ENCODE measurements around the gene HAS3. TPM values are rescaled to one million over a fixed set of nuclear protein-coding genes. Genes with fewer than 3 reads are reported as not detected.

HAS3 gene
- total and polyA plus RNA-seq, 2 donors (not counting 3 experiments of a cell fraction or from before 2014, with no cell fraction given): 1.5 to 1.8 TPM

DNA sequence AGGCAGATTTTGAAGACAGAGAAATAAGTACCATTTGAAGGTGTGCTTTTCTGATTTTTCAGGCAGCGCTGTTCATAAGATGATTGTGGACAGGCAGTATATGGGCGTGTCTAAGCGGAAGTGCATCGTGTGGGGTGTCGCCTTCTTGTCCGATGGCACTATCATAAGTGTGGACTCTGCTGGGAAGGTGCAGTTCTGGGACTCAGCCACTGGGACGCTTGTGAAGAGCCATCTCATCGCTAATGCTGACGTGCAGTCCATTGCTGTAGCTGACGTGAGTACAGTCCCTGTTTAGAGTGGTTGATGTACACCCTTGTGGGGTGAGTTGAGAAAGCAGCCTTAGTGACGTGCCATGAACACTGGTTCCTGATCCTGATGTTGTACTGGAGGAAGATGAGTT lies 37.7 kb downstream of the HAS3 start:
- no peak for DNase-seq (ENCODE audit: low read depth, low spot score)
- no TSS peak for BruUV-seq (replicated peaks)
- no peak overlapping the region for H3K4me2 ChIP-seq (ENCODE audit: insufficient read depth, low read length)
- intact Hi-C loops (cut with micrococcal nuclease): no loop called here
- H3K27me3 ChIP-seq (ENCODE audit: control insufficient read depth in 2 of 2, insufficient read depth in 2 of 2, low read length in 2 of 2): no peaks in the 10 kb centered on the region
- H4K20me1 ChIP-seq (replicated peaks; ENCODE audit: control insufficient read depth, extremely low read depth, insufficient read depth, low read length): no peaks in the 10 kb centered on the region
- no peaks in the 10 kb centered on the region for H3K4me1 ChIP-seq (ENCODE audit: control insufficient read depth, extremely low read depth, insufficient read depth, low read length)
- TF ChIP-seq FOS (IDR thresholded peaks at IDR 0.05; ENCODE audit: borderline replicate concordance, insufficient read depth, low read length) (no peak), POLR2A (IDR thresholded peaks at IDR 0.05; ENCODE audit: low read depth, low read length) (no peak), JUN (IDR thresholded peaks at IDR 0.05; ENCODE audit: borderline replicate concordance, insufficient read depth, insufficient read length, low read depth) (no peak), MYC (IDR thresholded peaks at IDR 0.05; ENCODE audit: low read depth, low read length) (no peak), EZH2 (IDR thresholded peaks at IDR 0.05; ENCODE audit: borderline replicate concordance, low read depth, low read length, severe bottlenecking) (no peak), GATA2 (IDR thresholded peaks at IDR 0.05; ENCODE audit: insufficient read depth, insufficient read length, low read depth, low read length) (no peak), POLR2AphosphoS5 (IDR thresholded peaks at IDR 0.05; ENCODE audit: insufficient read depth, low read depth, low read length) (no peak)
- TF ChIP-seq, protein P1, sequence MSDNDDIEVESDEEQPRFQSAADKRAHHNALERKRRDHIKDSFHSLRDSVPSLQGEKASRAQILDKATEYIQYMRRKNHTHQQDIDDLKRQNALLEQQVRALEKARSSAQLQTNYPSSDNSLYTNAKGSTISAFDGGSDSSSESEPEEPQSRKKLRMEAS (IDR thresholded peaks at IDR 0.05; ENCODE audit: insufficient read depth, insufficient read length): no peak
- TF ChIP-seq, protein P2, sequence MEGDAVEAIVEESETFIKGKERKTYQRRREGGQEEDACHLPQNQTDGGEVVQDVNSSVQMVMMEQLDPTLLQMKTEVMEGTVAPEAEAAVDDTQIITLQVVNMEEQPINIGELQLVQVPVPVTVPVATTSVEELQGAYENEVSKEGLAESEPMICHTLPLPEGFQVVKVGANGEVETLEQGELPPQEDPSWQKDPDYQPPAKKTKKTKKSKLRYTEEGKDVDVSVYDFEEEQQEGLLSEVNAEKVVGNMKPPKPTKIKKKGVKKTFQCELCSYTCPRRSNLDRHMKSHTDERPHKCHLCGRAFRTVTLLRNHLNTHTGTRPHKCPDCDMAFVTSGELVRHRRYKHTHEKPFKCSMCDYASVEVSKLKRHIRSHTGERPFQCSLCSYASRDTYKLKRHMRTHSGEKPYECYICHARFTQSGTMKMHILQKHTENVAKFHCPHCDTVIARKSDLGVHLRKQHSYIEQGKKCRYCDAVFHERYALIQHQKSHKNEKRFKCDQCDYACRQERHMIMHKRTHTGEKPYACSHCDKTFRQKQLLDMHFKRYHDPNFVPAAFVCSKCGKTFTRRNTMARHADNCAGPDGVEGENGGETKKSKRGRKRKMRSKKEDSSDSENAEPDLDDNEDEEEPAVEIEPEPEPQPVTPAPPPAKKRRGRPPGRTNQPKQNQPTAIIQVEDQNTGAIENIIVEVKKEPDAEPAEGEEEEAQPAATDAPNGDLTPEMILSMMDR (IDR thresholded peaks at IDR 0.05; ENCODE audit: extremely low read depth in 1 of 2, insufficient read depth in 1 of 2, low read depth in 1 of 2, low read length in 2 of 2): no peak
- no peak overlapping the region for H2AFZ ChIP-seq (ENCODE audit: low read depth, low read length)
- dilution Hi-C loops (cut with MboI; ENCODE audit: extremely low pct_ligation_motif_present, low sequenced_read_pairs): no loop called here
- FAIRE-seq: no peak
- ChIA-PET POLR2A (no interaction called here), CTCF (no interaction called here)
- peaks cover 19 to 25% of the 10 kb centered on the region in 2 experiments for H3K36me3 ChIP-seq (ENCODE audit: control insufficient read depth in 2 of 2, extremely low read depth in 1 of 2, insufficient read depth in 2 of 2, low read length in 2 of 2)
- no peak overlapping the region for H3K27ac ChIP-seq (ENCODE audit: insufficient read depth, low read depth, low read length)
- no peak overlapping the region for H3K9ac ChIP-seq (replicated peaks; ENCODE audit: extremely low read depth, insufficient read depth, low read length)
- H3K4me3 ChIP-seq (replicated peaks in 1 of 3; ENCODE audit: insufficient read depth in 1 of 3, low read depth in 1 of 3, low read length in 3 of 3): no peak overlapping the region
- no peaks in the 10 kb centered on the region for H3K9me3 ChIP-seq (replicated peaks; ENCODE audit: control insufficient read depth, insufficient read depth, low read length)
- no peaks in the 10 kb centered on the region for H3K9me1 ChIP-seq (replicated peaks; ENCODE audit: control insufficient read depth, extremely low read depth, insufficient read depth, low read length)
- H3K79me2 ChIP-seq (ENCODE audit: control insufficient read depth, insufficient read depth, low read length): peaks cover 8% of the 10 kb centered on the region
